Measurements from ENCODE around the gene TEX14.

Gene TEX14

DNA sequence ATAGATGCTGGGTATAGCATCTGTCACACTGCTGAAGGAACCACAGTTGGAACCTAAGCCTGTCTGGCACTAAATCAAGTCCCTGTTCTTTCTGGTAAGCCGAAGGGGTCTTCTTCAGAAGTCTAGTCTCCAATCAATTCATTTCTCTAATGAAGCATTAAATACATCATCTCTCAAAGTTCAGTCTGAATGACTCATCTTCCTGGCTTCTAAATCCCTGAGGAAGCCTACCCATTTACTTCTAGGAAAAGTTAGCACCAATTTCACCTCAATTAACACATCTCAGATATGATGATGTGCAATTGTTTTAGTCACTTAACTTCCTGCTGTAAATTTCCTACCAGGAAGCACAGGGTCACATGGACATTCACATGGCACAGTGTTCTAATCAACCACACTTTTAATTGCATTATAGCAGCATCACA lies 49.9 kb downstream of the TEX14 start:
- DNase-seq: no peak

GRCh38 chr17:58640202-58640601 lies 51.6 kb downstream of the TEX14 start:
- no peak for DNase-seq

DNA sequence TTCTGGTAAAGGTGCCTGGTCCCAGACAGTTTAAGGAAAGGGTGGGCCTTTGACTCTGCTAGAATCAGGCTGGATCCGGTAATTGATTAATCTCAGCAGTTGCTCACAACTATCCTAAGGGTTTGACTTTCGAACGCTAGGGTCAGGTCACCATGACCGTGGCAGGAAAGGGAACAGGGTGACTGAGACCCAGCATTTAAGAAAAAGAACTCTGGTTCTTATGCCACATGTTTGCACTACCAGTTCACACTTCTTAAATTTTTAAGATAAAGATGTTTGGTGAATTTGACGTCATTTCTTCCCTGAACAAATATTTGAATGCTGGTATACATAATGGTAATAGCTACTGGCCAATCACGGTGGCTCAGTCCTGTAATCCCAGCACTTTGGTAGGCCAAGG lies 52.2 kb downstream of the TEX14 start:
- DNase-seq: no peak

DNA sequence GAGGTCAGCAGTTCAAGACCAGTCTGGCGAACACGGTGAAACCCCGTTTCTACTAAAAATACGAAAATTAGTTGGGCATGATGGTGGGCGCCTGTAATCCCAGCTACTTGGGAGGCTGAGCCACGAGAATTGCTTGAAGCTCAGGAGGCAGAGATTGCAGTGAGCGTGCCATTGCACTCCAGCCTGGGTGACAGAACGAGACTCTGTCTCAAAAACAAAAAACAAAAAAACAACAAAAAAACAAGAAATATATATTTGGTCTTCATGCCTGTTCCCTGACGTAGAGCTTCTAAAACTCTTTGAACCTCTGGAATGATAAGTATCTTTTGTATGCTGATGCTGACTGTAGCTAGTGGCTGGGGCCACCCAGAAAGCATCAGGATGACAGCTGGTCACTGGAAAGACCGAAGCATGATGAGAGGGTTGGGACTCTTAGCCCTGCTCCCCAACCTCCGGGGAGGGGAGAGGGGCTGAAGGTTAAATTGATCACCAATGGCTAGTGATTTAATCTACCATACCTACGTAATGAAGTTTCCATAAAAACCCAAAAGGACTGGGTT lies 54.8 kb downstream of the TEX14 start:
- no peak for DNase-seq

DNA sequence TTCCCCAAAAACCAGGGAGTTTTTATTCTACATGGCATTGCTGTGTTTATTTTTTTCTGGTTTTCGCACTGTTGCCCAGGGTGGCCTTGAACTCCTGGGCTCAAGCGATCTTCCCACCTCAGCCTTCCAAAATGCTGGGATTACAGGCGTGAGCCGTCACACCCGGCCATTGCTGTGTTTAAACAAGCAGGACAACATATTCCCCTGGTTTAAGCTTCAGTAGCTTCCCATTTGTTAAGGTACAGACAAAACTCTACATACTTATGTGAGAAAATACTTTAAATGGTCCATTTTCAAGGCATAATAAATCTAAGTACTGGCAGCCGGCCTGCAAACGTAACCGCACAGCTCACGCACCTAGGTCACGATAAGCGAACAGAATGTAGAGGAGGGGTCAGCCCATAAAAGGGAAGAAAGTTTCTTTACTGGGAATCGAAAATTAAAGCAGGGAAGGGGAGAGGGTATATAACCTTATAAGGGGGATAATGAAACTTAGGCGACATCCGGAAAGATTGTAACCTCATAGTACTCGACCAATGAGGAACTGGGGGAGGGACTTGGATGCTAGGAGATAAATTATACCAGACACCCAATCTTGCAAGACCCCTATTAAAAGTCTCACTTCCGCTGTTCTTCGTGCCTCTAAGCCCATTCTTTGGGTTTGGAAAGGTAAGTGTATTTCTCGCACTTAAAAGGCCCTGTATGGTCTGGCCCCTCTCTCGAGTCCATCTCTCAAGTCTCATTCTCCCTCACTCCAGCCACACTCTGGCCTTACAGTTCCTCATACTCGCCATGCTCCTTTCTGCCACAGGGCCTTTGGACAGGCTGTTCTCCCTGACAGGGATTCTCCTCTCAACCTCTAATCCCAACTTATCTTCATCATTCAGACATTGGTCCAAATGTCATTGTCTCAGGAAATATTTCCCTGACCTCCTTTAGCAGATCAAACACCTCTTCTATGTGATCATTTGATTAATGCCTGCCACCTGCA lies 59.2 kb downstream of the TEX14 start:
- no peak for DNase-seq

DNA sequence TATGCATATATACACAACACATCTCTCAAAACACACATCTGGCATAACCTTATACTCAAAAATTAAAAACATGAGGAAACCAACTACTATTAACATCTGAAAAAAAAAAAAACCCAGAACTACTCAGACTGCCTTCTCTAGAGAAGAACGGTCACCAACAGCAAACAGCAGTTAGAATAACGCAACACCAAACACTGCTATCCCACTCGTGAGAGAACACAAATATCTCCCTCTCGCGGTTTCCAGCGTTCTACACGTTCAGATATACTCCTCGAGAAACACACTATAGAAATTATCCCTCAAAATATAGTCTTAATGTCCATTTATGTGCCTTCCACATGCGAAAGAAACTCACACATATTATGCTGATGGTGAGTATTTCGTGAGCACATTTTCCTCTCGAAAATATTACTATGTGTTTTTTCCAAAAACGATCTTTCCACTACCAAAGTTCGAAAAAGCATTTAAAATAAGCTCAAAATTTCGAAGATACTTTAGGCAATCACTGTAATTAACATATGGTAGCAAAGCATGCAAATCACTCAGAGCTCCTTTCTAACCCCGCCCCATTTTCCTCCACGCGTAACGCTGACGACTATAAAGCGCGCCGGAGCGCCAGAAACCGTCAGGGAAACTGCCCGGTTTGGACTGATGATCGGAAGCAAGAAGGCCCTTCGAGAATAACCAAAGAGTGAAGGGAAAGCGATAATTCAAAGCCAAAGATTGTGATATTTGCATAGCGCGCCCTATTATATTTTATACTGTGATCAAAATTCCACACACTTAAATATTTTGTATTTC lies 60.1 kb downstream of the TEX14 start:
- peak; percentile 81 for DNase-seq

DNA sequence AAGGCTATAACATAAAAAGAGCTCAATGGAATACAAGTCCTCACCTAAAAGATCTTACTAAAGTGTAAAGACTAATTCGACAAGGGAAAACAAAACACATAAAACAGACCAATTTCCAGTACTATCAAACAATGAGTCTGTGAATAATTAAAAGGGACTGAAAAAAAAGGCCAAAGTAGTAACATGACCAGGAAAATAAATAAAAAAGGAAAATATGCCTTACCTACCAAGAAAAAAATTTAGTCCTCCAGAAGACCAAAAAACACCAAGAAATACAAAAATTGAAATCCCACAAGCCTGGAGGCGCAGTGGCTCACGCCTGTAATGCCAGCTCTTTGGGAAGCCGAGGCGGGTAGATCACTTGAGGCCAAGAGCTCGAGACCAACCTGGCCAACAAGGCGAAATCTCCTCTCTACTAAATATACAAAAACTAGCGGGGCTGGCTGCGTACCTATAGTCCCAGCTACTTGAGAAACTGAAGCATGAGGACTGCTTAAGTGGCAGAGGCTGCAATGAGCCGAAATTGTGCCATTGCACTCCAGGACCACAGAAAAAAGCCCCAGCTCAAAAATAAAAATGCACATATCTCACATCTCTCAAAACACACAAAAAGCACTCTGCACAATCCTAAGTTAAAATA lies 60.8 kb downstream of the TEX14 start:
- peak; percentile 30 for DNase-seq

DNA sequence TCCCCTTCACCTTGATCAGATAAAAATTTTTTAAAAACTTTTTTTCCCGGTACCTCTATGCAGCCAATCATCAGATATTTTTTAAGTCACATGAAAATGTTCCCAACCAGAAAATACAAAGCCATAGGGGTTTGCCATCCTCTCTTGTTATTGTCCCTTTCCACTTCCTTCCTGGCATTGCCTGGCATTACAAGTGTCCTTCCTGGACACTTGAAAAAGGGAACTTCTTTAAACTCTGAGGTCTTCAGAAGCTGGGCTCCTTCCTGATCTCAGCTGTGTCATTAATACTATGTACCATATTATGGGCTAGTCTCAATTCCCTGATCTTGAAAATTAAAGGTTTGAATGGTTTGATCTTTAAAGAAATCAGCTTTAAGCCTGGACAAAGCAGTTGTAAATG lies 64.9 kb downstream of the TEX14 start:
- DNase-seq: no peak

DNA sequence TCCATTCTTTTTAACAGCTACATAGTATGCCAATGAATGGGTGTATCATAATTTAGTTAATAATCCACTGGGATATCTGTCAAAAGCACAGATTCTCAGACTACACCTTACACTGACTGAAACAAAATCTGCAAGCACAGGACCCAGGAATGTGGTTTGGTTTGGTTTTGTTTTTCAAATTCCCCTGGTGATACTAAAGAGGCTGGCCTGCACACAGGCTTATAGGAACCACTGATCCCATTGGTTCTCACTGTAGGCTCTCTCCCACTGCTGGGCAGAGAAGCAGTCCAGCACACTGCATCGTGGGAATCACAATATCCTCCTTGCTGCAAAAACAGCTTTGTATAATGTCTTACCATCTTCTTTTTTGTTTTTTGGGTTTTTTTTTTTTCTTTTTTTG lies 67.1 kb downstream of the TEX14 start:
- DNase-seq: no peak

DNA sequence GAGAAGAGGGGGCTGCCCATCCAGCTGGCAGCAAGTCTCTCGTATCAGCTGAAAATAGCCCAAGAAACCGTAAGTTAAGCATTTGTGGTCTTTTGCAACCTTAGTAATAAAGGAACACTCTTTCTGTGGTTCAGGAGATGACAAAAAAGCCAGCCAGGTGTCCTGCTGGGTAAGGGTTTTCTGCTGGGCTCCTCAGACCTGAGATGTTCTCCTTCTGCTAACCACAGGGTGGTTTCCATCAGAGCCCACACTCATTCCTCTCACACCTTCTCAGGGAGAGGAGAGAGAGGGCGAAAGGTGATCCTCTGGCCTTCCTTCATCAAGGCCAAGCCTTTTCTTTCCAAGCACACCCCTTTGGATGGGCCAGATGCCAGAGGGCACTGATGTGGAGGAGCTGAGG lies 70.7 kb downstream of the TEX14 start:
- DNase-seq: no peak

DNA sequence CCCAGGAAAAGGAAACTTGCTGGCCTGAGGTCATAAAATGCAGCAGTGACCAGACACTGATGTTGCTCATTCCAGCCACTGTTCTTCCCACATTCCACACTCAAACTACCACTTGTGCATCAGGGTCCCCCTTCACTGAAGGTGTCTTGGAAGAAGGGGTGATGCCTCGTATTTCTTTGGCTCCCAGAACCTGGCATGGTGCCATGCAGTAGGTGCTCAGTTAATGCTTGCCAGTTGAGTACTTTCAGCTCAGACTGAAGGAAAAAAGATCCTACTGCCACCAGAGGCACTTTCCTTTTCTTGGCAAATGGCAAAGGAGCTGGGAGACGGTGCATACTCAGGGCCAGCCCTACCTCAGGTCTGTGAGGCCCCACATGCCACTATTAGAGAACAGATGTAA lies 73.5 kb downstream of the TEX14 start:
- DNase-seq: no peak

- DNase-seq: no peak
These were observed 74.3 kb downstream of the TEX14 start for GRCh38 chr17:58617563-58617962.

GRCh38 chr17:58615768-58616659 lies 75.8 kb downstream of the TEX14 start:
- DNase-seq: no peak

DNA sequence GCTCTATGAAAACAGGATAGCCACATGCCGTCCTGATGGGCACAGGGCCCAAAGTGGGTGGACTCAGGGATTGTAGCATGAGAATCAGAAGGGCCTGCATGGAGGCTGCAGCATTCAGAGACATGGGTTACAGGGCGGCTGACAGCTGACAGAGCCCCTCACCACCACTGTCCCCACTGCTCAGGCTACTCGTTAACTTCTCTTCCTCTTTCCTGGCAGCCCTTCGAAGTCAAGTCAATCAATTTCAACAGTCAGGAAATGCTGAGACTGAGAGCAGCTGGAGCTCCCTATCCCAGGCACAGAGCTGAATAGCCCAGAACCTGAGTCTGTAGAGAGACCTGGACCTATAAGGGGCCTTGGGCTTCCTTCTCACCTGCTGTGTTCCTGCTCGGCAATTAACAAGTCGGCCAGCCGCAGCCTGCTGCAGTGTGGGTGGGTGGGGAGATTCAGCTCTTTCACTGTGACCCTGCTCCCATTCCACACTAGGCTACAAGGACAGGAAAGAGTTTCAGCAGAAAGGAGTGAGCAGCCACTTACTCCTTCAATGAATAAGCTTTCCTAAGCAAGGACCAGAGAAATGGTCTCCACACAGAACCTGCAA lies 76.9 kb downstream of the TEX14 start:
- no peak for DNase-seq

GRCh38 chr17:58611331-58611730 lies 80.5 kb downstream of the TEX14 start:
- no peak for DNase-seq

- no peak for DNase-seq
These were observed 84.9 kb downstream of the TEX14 start for GRCh38 chr17:58606934-58607333.

DNA sequence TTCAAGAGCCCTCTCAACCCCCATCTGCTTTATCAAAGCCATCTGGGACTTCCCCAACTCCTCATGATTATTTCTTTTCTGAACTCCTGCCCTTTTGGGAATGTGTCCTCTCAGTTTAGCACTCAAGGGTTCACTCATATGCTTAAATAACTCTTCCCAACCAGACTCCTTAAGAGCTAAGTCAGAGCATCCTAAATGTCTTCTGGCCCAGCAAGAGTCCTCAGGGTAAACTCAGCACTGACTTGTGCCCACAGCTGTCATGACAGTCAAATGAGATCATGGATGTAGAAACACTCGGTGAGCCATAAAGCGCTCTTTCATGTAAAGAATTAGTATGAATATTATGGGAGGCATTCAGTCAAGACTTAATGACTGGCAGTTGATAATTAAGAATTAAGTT lies 85.9 kb downstream of the TEX14 start:
- DNase-seq: no peak

GRCh38 chr17:58605470-58605869 lies 86.4 kb downstream of the TEX14 start:
- no peak for DNase-seq

DNA sequence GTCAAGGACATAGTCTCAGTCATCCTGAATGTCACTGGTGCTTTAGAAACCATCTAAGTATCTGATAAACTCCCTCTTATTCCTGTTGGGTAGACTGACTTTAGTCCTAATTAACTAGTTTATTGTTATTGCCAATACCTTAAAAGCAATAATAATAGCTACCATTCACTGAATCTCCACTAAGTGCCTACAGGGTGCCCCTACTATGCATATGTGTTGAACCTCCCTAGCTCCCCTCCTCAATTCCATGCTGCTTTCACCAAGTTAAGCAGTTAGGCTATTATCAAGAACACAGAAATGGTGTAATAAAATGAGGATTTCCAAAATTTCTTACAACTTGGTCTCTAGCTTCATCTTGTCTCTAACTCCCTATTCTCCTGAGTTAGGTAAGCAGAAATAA lies 89.9 kb downstream of the TEX14 start:
- DNase-seq: no peak

DNA sequence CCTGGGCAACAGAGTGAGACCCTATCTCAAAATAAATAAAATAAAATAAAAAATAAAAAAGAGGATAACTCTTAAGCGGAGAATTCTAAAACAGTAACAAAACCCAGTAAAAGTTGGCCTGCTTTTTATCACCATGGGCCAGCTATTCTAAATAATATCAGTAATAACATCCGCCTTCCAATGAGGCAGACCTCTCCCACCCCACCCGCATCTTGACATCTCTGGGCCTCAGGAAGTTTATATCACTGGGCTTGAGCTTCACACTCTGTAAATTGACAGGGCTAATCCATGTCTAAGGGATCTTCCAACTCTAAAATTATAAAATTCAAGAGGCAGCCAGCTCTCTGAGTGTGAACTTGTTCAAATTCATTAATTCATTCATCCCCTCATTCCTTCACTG lies 94.5 kb downstream of the TEX14 start:
- no peak for DNase-seq

DNA sequence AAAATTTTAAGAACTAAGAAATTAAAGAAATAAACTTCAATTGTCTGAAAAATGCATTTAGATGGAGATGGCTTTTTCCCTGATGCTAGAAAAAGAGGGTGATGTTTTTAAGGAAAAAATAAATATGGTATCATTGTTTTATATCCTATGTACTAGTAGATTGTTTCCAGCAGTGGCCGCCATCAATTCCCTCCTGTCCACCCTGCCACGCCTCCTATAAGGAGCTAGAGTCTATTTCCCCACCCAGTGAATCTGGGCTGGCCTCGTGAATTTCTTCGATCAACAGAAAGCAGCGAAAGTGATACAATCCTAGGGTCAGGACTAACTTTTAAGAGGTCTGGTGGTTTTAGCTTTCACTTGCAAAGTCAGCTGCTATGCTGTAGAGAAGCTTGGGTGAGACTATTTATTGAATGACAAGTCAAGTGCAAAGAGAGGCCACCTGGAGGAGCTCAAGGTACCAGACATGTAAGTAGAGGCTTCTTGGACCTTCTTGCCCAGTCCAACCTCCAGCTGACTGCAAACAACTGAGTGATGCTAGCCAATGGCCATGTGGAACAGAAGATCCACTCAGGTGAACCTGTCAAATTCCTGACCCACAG lies 96.6 kb downstream of the TEX14 start:
- no peak for DNase-seq
